ENCODE data around the gene PPM1N. TPM values are rescaled to one million over a fixed set of nuclear protein-coding genes. Genes with fewer than 3 reads are reported as not detected.

Gene PPM1N
- total RNA-seq, 1 donor from 2014 or later, result 0.19 TPM

DNA sequence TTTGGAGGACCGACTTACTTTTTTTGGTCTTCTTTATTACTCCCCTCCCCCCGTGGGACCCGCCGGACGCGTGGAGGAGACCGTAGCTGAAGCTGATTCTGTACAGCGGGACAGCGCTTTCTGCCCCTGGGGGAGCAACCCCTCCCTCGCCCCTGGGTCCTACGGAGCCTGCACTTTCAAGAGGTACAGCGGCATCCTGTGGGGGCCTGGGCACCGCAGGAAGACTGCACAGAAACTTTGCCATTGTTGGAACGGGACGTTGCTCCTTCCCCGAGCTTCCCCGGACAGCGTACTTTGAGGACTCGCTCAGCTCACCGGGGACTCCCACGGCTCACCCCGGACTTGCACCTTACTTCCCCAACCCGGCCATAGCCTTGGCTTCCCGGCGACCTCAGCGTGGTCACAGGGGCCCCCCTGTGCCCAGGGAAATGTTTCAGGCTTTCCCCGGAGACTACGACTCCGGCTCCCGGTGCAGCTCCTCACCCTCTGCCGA lies 30.0 kb upstream of the PPM1N start:
- Histone ChIP-seq H3K4me3 (peak overlapping the region; percentile 81), H3K9me3 (replicated peaks) (no peaks in the 10 kb centered on the region), H3K4me1 (peaks cover 47% of the 10 kb centered on the region), H3K27ac (replicated peaks) (peak overlapping the region; percentile 95), H3K27me3 (ENCODE audit: low read depth) (peaks cover 18% of the 10 kb centered on the region), H3K36me3 (no peaks in the 10 kb centered on the region)
- TF ChIP-seq CTCF (IDR thresholded peaks at IDR 0.05; ENCODE audit: borderline replicate concordance), result no peak
- intact Hi-C loops (cut with micrococcal nuclease), result no loop called here
- no peak for DNase-seq

DNA sequence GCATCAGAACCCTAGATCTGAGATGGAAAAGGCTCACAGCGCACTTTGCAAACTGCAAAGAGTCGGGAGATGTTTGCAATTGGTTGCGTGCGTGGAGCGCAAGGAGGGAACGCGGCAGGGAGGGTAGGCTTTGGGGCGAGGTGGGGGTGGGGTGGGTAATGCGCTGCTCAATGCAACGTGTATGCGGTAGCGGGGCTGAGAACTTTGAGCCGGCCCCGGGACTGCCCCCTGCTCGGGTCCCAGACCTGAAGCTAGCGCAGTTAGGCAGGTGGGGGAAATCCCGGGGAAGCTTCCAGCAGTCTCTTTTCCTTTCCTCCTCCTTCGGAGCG lies 29.5 kb upstream of the PPM1N start:
- DNase-seq, result no peak
- Histone ChIP-seq H3K27me3 (ENCODE audit: low read depth) (peaks cover 23% of the 10 kb centered on the region), H3K4me3 (peak overlapping the region; percentile 81), H3K4me1 (peaks cover 47% of the 10 kb centered on the region), H3K9me3 (replicated peaks) (no peaks in the 10 kb centered on the region), H3K27ac (replicated peaks) (peak overlapping the region; percentile 95), H3K36me3 (no peaks in the 10 kb centered on the region)
- TF ChIP-seq CTCF (IDR thresholded peaks at IDR 0.05; ENCODE audit: borderline replicate concordance), result no peak
- intact Hi-C loops (cut with micrococcal nuclease), result no loop called here

- peak; percentile 94 for DNase-seq
- H3K4me1 ChIP-seq, result peaks cover 47% of the 10 kb centered on the region
- H3K4me3 ChIP-seq, result peak overlapping the region; percentile 81
- intact Hi-C loops (cut with micrococcal nuclease), result no loop called here
- H3K27ac ChIP-seq (replicated peaks), result peak overlapping the region; percentile 95
- peaks cover 29% of the 10 kb centered on the region for H3K27me3 ChIP-seq (ENCODE audit: low read depth)
- no peaks in the 10 kb centered on the region for H3K9me3 ChIP-seq (replicated peaks)
- no peak for TF ChIP-seq CTCF (IDR thresholded peaks at IDR 0.05; ENCODE audit: borderline replicate concordance)
- H3K36me3 ChIP-seq, result no peaks in the 10 kb centered on the region
These were observed 28.9 kb upstream of the PPM1N start for GRCh38 chr19:45469132-45469944.

DNA sequence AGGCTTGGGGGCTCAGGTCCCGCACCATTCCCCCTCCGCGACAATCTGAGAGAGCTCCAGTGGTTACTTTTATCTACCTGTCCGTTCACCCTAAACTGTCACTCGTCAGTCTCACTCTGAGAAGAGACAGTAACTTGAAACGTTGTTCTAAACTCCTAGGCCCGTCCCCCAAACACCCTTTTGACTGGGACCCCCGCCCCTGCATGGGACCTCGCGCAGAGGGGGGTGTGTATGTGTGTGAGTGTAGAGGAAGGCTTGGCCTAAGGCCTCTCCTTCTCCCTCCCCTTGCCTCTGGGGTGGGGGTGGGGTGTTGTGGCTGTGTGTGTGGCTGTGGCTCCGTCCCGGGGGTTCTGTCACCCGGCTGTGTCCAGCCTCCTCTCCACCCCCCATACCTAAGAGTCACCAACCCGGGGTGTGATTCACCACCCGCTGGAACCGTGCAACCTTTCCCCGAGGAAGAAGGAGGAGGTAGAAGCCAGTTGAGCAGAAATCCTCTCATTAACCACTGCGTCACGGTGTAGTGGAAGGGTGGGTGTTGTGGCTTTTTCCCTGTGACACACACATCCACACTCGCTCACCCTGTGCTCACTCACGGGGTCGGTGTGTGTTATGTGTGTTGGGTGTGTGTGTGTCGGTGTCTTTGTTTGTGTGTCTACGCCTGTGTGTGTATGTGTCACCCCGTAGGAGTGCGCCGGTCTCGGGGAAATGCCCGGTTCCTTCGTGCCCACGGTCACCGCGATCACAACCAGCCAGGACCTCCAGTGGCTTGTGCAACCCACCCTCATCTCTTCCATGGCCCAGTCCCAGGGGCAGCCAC lies 28.1 kb upstream of the PPM1N start:
- DNase-seq, result no peak
- intact Hi-C loops (cut with micrococcal nuclease), result no loop called here
- H3K4me3 ChIP-seq, result peak overlapping the region; percentile 81
- peak overlapping the region; percentile 95 for H3K27ac ChIP-seq (replicated peaks)
- TF ChIP-seq CTCF (IDR thresholded peaks at IDR 0.05; ENCODE audit: borderline replicate concordance), result no peak
- no peaks in the 10 kb centered on the region for H3K9me3 ChIP-seq (replicated peaks)
- peaks cover 47% of the 10 kb centered on the region for H3K4me1 ChIP-seq
- peaks cover 31% of the 10 kb centered on the region for H3K27me3 ChIP-seq (ENCODE audit: low read depth)
- no peaks in the 10 kb centered on the region for H3K36me3 ChIP-seq

DNA sequence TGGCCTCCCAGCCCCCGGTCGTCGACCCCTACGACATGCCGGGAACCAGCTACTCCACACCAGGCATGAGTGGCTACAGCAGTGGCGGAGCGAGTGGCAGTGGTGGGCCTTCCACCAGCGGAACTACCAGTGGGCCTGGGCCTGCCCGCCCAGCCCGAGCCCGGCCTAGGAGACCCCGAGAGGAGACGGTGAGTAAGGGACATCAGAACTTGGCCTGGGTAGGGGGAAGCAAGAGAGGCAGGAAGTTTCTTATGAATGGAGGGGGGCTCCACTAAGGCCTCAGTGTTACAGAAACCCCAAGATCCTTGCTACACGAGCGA lies 27.5 kb upstream of the PPM1N start:
- TF ChIP-seq CTCF (IDR thresholded peaks at IDR 0.05; ENCODE audit: borderline replicate concordance), result no peak
- Histone ChIP-seq H3K36me3 (no peaks in the 10 kb centered on the region), H3K9me3 (replicated peaks) (no peaks in the 10 kb centered on the region), H3K27ac (replicated peaks) (no peak overlapping the region), H3K4me1 (peaks cover 47% of the 10 kb centered on the region), H3K4me3 (no peak overlapping the region), H3K27me3 (ENCODE audit: low read depth) (peaks cover 31% of the 10 kb centered on the region)
- intact Hi-C loops (cut with micrococcal nuclease), result no loop called here
- DNase-seq, result no peak

Measured in left ventricle myocardium inferior (tissue), 1 donor.